Vagina (tissue), 2 donors: ENCODE measurements around the gene RABGEF1.
"Not testable (repeated sequence)": the region's sequence is repeated elsewhere in the genome, so short reads cannot be mapped to it uniquely, and the experiment has no call there.

Source experiments
- POLR2A ChIP-seq, 2 donors: fragments of 450-650 bp; IDR thresholded peaks; one replicate each; pipeline ENCODE4 v1.6.1; 2017; ENCODE audit warnings: antibody characterized with exemption in 2 of 2, mild to moderate bottlenecking in 2 of 2, moderate library complexity in 2 of 2
- TF ChIP-seq, protein P1 (sequence below), 3 experiments: fragments of 450-650 bp in 2 of 3; fragments of 200-600 bp in 1 of 3; sonication (generic) in 1 of 3; IDR thresholded peaks; one replicate each; pipeline ENCODE4 v1.5.1; 2017 to 2019; ENCODE audit warnings: antibody characterized with exemption in 3 of 3, mild to moderate bottlenecking in 2 of 3, moderate library complexity in 2 of 3

- TF ChIP-seq POLR2A (IDR thresholded peaks at IDR 0.05), result not testable (repeated sequence)
- TF ChIP-seq, protein P1, sequence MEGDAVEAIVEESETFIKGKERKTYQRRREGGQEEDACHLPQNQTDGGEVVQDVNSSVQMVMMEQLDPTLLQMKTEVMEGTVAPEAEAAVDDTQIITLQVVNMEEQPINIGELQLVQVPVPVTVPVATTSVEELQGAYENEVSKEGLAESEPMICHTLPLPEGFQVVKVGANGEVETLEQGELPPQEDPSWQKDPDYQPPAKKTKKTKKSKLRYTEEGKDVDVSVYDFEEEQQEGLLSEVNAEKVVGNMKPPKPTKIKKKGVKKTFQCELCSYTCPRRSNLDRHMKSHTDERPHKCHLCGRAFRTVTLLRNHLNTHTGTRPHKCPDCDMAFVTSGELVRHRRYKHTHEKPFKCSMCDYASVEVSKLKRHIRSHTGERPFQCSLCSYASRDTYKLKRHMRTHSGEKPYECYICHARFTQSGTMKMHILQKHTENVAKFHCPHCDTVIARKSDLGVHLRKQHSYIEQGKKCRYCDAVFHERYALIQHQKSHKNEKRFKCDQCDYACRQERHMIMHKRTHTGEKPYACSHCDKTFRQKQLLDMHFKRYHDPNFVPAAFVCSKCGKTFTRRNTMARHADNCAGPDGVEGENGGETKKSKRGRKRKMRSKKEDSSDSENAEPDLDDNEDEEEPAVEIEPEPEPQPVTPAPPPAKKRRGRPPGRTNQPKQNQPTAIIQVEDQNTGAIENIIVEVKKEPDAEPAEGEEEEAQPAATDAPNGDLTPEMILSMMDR (IDR thresholded peaks at IDR 0.05), result not testable (repeated sequence)
Measured at GRCh38 chr7:66782875-66783274, 42.3 kb downstream of the RABGEF1 start.
